Measurements from ENCODE around the gene VWA5A. TPM values are rescaled to one million over a fixed set of nuclear protein-coding genes. Genes with fewer than 3 reads are reported as not detected.
"Not testable (repeated sequence)": the region's sequence is repeated elsewhere in the genome, so short reads cannot be mapped to it uniquely, and the experiment has no call there.

Gene VWA5A
- total RNA-seq, 3 donors from 2014 or later = 41.2 to 97.3 (median 55.8) TPM

DNA sequence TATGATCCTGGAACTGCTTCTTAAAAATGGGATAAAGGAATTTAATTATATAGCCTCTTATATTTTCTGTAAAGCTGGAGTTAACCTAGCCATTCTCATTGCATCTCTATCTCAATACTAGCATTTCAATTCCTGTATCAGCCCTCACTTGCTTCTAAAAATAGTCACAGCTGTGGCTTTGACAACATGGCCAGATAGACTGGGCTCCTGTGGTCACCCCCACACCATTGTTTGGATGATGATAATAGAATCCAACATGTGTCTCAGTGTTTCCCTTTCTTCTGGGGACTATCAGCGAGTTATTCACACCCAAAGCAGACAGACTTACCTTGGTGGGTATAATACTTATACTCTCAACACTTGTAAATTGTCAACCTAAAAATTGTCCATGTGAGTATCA, 6.9 kb downstream of the VWA5A start:
- peaks cover 16% of the 10 kb centered on the region for H3K36me3 ChIP-seq (ENCODE audit: low read depth)
- intact Hi-C loops (cut with DNase I, micrococcal nuclease) = no loop called here
- no peaks in the 10 kb centered on the region for H3K4me1 ChIP-seq (ENCODE audit: low read depth)
- DNase-seq = no peak
- no peaks in the 10 kb centered on the region for H3K9me3 ChIP-seq
- no peak for ATAC-seq
- TF ChIP-seq, protein P1, sequence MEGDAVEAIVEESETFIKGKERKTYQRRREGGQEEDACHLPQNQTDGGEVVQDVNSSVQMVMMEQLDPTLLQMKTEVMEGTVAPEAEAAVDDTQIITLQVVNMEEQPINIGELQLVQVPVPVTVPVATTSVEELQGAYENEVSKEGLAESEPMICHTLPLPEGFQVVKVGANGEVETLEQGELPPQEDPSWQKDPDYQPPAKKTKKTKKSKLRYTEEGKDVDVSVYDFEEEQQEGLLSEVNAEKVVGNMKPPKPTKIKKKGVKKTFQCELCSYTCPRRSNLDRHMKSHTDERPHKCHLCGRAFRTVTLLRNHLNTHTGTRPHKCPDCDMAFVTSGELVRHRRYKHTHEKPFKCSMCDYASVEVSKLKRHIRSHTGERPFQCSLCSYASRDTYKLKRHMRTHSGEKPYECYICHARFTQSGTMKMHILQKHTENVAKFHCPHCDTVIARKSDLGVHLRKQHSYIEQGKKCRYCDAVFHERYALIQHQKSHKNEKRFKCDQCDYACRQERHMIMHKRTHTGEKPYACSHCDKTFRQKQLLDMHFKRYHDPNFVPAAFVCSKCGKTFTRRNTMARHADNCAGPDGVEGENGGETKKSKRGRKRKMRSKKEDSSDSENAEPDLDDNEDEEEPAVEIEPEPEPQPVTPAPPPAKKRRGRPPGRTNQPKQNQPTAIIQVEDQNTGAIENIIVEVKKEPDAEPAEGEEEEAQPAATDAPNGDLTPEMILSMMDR (IDR thresholded peaks at IDR 0.05) = no peak
- H3K4me3 ChIP-seq = no peak overlapping the region

DNA sequence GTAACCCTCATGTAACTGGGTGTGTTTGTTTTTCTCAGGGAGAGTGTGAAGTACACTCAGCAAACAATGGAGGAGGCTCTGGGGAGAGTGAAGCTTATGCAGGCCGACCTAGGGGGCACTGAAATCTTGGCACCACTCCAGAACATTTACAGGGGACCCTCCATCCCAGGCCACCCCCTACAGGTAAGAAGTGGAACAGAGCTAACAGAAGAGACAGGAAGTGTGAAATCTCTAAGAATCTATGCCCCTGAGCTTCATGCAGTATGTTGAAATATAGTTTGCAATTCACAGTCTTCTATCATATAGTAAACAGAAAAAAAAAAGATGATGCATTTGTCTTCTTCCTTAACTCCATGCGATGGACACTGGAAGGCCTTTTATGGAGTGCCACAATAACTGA, 8.4 kb downstream of the VWA5A start:
- DNase-seq (no peak), ATAC-seq (no peak)
- intact Hi-C loops (cut with DNase I, micrococcal nuclease) = no loop called here
- TF ChIP-seq, protein P1 (IDR thresholded peaks at IDR 0.05) = no peak
- no peaks in the 10 kb centered on the region for H3K4me1 ChIP-seq (ENCODE audit: low read depth)
- no peaks in the 10 kb centered on the region for H3K9me3 ChIP-seq
- H3K4me3 ChIP-seq = no peak overlapping the region
- H3K36me3 ChIP-seq (ENCODE audit: low read depth) = peaks cover 16% of the 10 kb centered on the region

DNA sequence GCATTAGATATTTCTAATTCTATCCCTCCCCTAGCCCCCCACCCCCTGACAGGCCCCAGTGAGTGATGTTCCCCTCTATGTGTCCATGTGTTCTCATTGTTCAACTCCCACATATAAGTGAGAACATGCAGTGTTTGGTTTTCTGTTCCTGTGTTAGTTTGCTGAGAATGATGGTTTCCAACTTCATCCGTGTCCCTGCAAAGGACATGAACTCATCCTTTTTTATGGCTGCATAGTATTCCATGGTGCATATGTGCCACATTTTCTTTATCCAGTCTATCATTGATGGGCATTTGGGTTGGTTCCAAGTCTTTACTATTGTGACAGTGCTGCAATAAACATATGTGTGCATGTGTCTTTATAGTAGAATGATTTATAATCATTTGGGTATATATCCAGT, 11.9 kb downstream of the VWA5A start:
- ATAC-seq; intact Hi-C loops (cut with DNase I, micrococcal nuclease); DNase-seq; H3K4me3 ChIP-seq; H3K9me3 ChIP-seq; H3K4me1 ChIP-seq (ENCODE audit: low read depth): not testable (repeated sequence)
- H3K36me3 ChIP-seq (ENCODE audit: low read depth) = peaks cover 16% of the 10 kb centered on the region

DNA sequence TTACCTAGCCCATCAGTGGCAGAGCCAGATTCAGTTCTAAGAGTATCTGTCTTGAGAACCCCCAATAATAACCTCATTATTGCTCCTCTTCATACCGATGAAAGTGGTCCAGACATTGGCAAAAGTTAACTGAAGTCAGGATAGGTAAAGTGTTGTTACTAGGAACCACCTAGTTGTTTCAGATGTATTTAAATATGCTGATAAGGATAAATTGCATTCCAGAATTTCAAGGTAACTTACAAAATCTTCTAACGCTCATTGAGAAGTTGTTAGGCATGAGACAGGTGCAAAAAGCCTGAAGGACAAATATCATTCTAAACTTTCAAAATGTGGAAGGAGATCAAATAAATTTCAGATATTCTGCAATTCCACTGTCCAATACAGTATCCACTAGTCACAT, 27.8 kb downstream of the VWA5A start:
- Histone ChIP-seq H3K36me3 (ENCODE audit: low read depth) (no peaks in the 10 kb centered on the region), H3K4me1 (ENCODE audit: low read depth) (no peaks in the 10 kb centered on the region), H3K9me3 (no peaks in the 10 kb centered on the region), H3K4me3 (no peak overlapping the region)
- ATAC-seq (no peak), DNase-seq (no peak)
- TF ChIP-seq, protein P1 (IDR thresholded peaks at IDR 0.05) = no peak
- intact Hi-C loops (cut with DNase I, micrococcal nuclease) = no loop called here

DNA sequence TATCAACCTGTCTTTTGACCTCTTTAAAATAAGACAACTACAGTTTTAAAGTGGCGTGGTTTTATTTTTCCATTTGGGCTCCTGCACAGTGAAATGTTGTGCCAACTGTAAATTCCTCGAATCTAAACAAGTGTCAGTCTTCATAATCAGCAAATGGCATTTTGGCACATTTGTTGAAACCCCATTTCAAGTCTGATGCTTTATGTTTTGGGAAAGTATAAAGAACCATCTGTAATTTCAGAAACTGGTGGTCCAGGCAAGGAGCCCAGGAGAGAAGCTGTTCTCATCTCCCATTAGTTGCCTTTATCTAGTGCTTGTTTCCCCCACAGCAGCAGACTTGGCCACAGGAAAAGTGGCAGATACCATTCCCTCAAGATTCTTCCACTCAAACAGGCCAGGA, 32.7 kb downstream of the VWA5A start:
- DNase-seq (no peak), ATAC-seq (no peak)
- intact Hi-C loops (cut with DNase I, micrococcal nuclease) = no loop called here
- H3K9me3 ChIP-seq = no peaks in the 10 kb centered on the region
- no peak overlapping the region for H3K4me3 ChIP-seq
- TF ChIP-seq, protein P1 (IDR thresholded peaks at IDR 0.05) = no peak
- no peaks in the 10 kb centered on the region for H3K36me3 ChIP-seq (ENCODE audit: low read depth)
- H3K4me1 ChIP-seq (ENCODE audit: low read depth) = no peaks in the 10 kb centered on the region

DNA sequence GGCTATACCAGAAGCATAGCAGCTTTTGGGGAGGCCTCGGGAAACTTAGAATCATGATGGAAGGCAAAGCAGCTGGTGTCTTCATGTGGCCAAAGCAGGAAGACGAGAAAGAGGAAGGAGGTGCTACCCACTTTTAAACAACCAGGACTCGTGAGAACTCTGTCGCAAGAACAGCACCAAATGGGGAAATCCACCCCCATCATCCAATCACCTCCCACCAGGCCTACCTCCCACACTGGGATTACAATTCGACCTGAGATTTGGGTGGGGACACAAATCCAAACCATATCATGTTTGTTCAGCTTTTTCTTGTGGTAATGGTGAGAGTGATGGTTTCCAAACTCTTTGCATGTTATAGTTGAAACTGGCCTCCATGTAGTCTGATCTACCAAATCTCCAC, 35.4 kb downstream of the VWA5A start:
- Histone ChIP-seq H3K9me3 (no peaks in the 10 kb centered on the region), H3K4me1 (ENCODE audit: low read depth) (no peaks in the 10 kb centered on the region), H3K36me3 (ENCODE audit: low read depth) (no peaks in the 10 kb centered on the region), H3K4me3 (no peak overlapping the region)
- intact Hi-C loops (cut with DNase I, micrococcal nuclease) = no loop called here
- TF ChIP-seq, protein P1 (IDR thresholded peaks at IDR 0.05) = no peak
- no peak for DNase-seq
- no peak for ATAC-seq
